HepG2 (cell line): ENCODE results near the gene TLR9.

Experiments used
- ELF1 ChIP-seq: sonication (generic); formaldehyde crosslinking; IDR thresholded peaks from 2 replicates; pipeline ENCODE4 v1.4.0; 2020; ENCODE audit warnings: missing genetic modification reagents
- KIAA2018 ChIP-seq: sonication (generic); formaldehyde crosslinking; IDR thresholded peaks from 2 replicates; pipeline ENCODE4 v1.5.0; 2020; ENCODE audit warnings: mild to moderate bottlenecking, missing genetic modification reagents, borderline replicate concordance
- NPAS2 ChIP-seq: sonication (generic); formaldehyde crosslinking; IDR thresholded peaks from 2 replicates; pipeline ENCODE4 v1.8.0; 2022; ENCODE audit warnings: mild to moderate bottlenecking, missing genetic modification reagents, borderline replicate concordance
- REST ChIP-seq, 2 experiments: IDR thresholded peaks; 2 replicates each; pipeline ENCODE4 v1.6.1; 2011 to 2012; ENCODE audit warnings: low read length in 2 of 2, borderline replicate concordance in 1 of 2, low read depth in 1 of 2, mild to moderate bottlenecking in 1 of 2, moderate library complexity in 1 of 2
- ZNF121 ChIP-seq: sonication (generic); formaldehyde crosslinking; IDR thresholded peaks from 2 replicates; pipeline ENCODE4 v1.5.0; 2020; ENCODE audit warnings: mild to moderate bottlenecking, missing genetic modification reagents
- ZNF143 ChIP-seq: sonication (generic); formaldehyde crosslinking; IDR thresholded peaks from 2 replicates; pipeline ENCODE4 v1.4.0; 2020; ENCODE audit warnings: missing genetic modification reagents

- TF ChIP-seq KIAA2018 (CRISPR knock-in tag), result no peak
- TF ChIP-seq ZNF121 (CRISPR knock-in tag), result no peak
- no peak for TF ChIP-seq REST (IDR thresholded peaks at IDR 0.05; ENCODE audit: borderline replicate concordance in 1 of 2, low read depth in 1 of 2, low read length in 2 of 2)
- TF ChIP-seq NPAS2 (CRISPR knock-in tag), result no peak
- TF ChIP-seq ELF1 (CRISPR knock-in tag), result no peak
- no peak for TF ChIP-seq ZNF143 (CRISPR knock-in tag)
These were observed 878 bp upstream of the TLR9 start for GRCh38 chr3:52226229-52226817.
